ENCODE measurements around the gene MMP17.
A peak's percentile ranks its signal among the peaks of the same experiment; 100 is the strongest.

MMP17 gene

GRCh38 chr12:131827961-131828534 is at the start of gene MMP17:
MMP17 (plus strand) TSS chr12:131828393; CDS start chr12:131828495, 102 bp downstream.
- H3K4me3 ChIP-seq (replicated peaks; ENCODE audit: low read depth, low read length) = peak within 1 kb of the TSS; percentile 62
- no peak for TF ChIP-seq CTCF (IDR thresholded peaks at IDR 0.05; ENCODE audit: low read length, missing control alignments)
- peak; percentile 63 for DNase-seq (ENCODE audit: low read depth)

DNA sequence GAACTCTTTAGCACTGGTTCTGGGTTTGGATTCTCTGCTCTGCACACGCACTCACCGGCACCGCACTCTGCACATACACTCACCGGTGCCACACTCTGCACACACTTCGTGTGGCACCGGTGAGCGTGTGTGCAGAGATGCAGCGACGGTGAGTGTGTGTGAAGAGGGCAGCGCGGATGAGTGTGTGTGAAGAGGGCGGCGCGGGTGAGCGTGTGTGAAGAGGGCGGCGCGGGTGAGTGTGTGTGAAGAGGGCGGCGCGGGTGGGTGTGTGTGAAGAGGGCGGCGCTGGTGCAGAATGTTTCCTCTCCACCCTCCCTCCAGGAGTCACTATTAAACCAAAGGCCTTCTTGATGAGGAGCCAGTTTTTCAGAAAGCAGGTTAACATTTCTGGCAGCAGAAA is 49.2 kb upstream of the MMP17 start:
- no peak for TF ChIP-seq CTCF (IDR thresholded peaks at IDR 0.05; ENCODE audit: low read length, missing control alignments)
- no peak overlapping the region for H3K4me3 ChIP-seq (replicated peaks; ENCODE audit: low read depth, low read length)
- DNase-seq (ENCODE audit: low read depth) = no peak

DNA sequence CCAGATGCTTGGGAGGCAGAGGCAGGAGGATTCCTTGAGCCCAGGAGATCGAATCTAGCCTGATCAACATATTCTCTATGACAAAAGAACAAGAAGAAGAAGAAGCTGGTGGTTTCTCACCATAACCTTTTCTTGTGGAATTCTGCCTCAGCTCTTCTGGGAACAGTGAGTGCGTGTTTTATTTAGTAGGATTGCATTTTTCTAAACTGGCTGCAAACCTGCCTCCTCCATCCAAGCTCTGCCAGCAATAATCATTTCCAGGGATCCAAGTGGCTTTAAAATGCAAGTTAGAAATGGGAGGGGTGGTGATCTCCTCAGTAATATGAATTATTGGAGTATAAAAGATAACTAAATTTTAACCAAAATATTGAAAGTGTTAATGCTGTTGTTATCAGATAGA is 46.1 kb upstream of the MMP17 start:
- H3K4me3 ChIP-seq (replicated peaks; ENCODE audit: low read depth, low read length) = no peak overlapping the region
- DNase-seq (ENCODE audit: low read depth) = no peak
- TF ChIP-seq CTCF (IDR thresholded peaks at IDR 0.05; ENCODE audit: low read length, missing control alignments) = no peak

- peak overlapping the region; percentile 34 for H3K4me3 ChIP-seq (replicated peaks; ENCODE audit: low read depth, low read length)
- DNase-seq (ENCODE audit: low read depth) = peak; percentile 69
- peak; percentile 0 for TF ChIP-seq CTCF (IDR thresholded peaks at IDR 0.05; ENCODE audit: low read length, missing control alignments)
Observed at GRCh38 chr12:131783915-131784541, 44.2 kb upstream of the MMP17 start.

DNA sequence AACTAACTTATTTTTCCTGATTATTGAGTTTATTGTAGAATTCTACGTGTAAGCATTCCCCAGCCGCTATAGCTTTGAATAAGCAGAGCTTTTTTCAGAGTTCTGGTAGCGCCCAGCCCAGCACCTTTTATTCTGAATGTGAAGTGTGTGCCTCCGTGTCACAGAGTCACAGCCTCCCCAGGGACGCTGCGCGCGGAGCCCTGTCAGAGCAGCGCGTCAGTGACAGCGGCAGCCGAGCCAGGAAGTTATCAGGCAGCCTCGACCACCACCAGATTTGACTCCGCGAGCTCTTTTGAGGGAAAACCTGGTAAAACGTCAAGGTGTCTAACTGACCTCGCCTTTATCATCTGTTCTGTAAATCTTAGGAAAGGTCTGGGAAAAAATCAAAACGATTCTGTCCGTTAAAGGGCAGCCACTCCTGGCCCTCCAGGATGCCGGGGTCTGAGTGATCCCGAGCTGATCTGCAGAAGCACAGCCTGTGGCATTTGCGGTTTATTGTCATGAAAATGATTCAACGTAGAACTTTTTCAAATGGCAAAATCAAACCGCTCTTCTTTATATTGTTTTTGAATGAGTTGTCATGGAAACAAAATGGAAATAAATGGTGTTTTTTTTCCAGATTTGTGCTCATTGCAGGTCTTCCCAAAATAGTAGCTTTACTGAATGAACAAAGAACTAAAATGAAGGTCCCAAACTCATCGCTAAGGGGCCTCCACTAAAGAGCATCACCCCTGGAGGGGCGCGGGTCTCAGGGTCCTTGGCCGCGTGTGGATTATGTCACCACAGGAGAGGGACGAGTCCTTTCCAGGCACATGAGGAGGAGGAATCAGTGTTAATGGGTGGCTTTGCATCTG is 43.1 kb upstream of the MMP17 start:
- no peak for TF ChIP-seq CTCF (IDR thresholded peaks at IDR 0.05; ENCODE audit: low read length, missing control alignments)
- peak; percentile 14 for DNase-seq (ENCODE audit: low read depth)
- no peak overlapping the region for H3K4me3 ChIP-seq (replicated peaks; ENCODE audit: low read depth, low read length)

DNA sequence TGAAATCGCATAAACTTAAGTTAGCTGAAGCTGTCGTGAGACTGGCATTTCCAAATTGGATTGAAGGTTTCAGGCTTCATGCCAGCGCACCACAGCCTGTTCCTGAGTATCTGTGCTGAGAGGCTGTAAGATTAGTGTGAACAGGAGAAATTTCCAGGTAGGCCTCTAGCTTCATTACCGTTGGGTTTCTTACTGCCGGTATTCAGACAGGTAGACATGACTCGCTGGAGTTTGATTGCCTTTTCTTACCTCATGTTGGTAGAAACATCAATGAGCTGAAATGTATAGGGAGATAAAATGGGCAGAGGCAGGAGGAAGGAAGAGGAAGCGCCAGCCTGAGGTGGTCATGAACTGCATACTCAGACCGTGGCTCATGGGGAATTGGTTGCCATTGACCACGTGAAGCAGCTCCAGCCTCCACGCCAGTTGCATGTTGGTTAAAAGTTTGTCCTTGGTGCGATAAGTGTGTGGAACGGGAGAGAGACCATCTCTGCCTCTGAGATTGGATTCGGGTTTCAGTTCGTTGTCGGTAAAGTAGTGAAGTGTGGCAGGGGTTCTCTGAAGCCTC is 42.3 kb upstream of the MMP17 start:
- H3K4me3 ChIP-seq (replicated peaks; ENCODE audit: low read depth, low read length) = no peak overlapping the region
- no peak for TF ChIP-seq CTCF (IDR thresholded peaks at IDR 0.05; ENCODE audit: low read length, missing control alignments)
- DNase-seq (ENCODE audit: low read depth) = no peak

Data from fibroblast of pulmonary artery (primary cell).